ENCODE measurements around the gene PRKAR1A.
"Not testable (repeated sequence)": the region's sequence is repeated elsewhere in the genome, so short reads cannot be mapped to it uniquely, and the experiment has no call there.

The PRKAR1A gene

GRCh38 chr17:68511671-68512246 lies 471 bp upstream of the PRKAR1A start:
- DNase-seq (ENCODE audit: low spot score), result peak; percentile 31

- DNase-seq (ENCODE audit: low spot score), result no peak
These were observed 787 bp downstream of the PRKAR1A start for GRCh38 chr17:68512960-68513474.

GRCh38 chr17:68513932-68514331 lies 1.7 kb downstream of the PRKAR1A start:
- no peak for DNase-seq (ENCODE audit: low spot score)

GRCh38 chr17:68514831-68515635 lies 2.8 kb downstream of the PRKAR1A start:
- DNase-seq (ENCODE audit: low spot score), result no peak

GRCh38 chr17:68516732-68517131 lies 4.5 kb downstream of the PRKAR1A start:
- DNase-seq (ENCODE audit: low spot score), result no peak

GRCh38 chr17:68517605-68518004 lies 5.4 kb downstream of the PRKAR1A start:
- not testable (repeated sequence) for DNase-seq (ENCODE audit: low spot score)

GRCh38 chr17:68518063-68518815 lies 6.0 kb downstream of the PRKAR1A start:
- DNase-seq (ENCODE audit: low spot score), result no peak

GRCh38 chr17:68519051-68519450 lies 6.8 kb downstream of the PRKAR1A start:
- DNase-seq (ENCODE audit: low spot score), result not testable (repeated sequence)

- no peak for DNase-seq (ENCODE audit: low spot score)
These were observed 7.7 kb downstream of the PRKAR1A start for GRCh38 chr17:68519911-68520310.

GRCh38 chr17:68522266-68522665 lies 10.0 kb downstream of the PRKAR1A start:
- DNase-seq (ENCODE audit: low spot score), result no peak

- no peak for DNase-seq (ENCODE audit: low spot score)
These were observed 14.3 kb downstream of the PRKAR1A start for GRCh38 chr17:68526548-68526947.

GRCh38 chr17:68527314-68527713 lies 15.1 kb downstream of the PRKAR1A start:
- DNase-seq (ENCODE audit: low spot score), result no peak

GRCh38 chr17:68531252-68531651 lies 19.0 kb downstream of the PRKAR1A start:
- no peak for DNase-seq (ENCODE audit: low spot score)

GRCh38 chr17:68532826-68533225 lies 20.6 kb downstream of the PRKAR1A start:
- no peak for DNase-seq (ENCODE audit: low spot score)

GRCh38 chr17:68533887-68534694 lies 21.9 kb downstream of the PRKAR1A start:
- peak; percentile 30 for DNase-seq (ENCODE audit: low spot score)

- DNase-seq (ENCODE audit: low spot score), result no peak
These were observed 22.5 kb downstream of the PRKAR1A start for GRCh38 chr17:68534695-68535088.

- DNase-seq (ENCODE audit: low spot score), result no peak
These were observed 23.7 kb downstream of the PRKAR1A start for GRCh38 chr17:68535922-68536321.

GRCh38 chr17:68539548-68540467 lies 27.6 kb downstream of the PRKAR1A start:
- DNase-seq (ENCODE audit: low spot score), result no peak

GRCh38 chr17:68540981-68541380 lies 28.8 kb downstream of the PRKAR1A start:
- DNase-seq (ENCODE audit: low spot score), result no peak

- DNase-seq (ENCODE audit: low spot score), result no peak
These were observed 29.6 kb downstream of the PRKAR1A start for GRCh38 chr17:68541816-68542215.
